HT1080 (cell line): ENCODE results near the gene TRRAP. TPM values are rescaled to one million over a fixed set of nuclear protein-coding genes. Genes with fewer than 3 reads are reported as not detected.

ENCODE experiments used
- DNase-seq: peaks from one replicate; pipeline ENCODE4 v3.0.0-alpha.2; 2015; ENCODE audit warnings: low read depth
- total RNA-seq: library from RNA; depleted of rRNA; stranded (reverse); fragments of >200 nt; shearing (Covaris generic); gene quantifications from 2 replicates; pipeline ENCODE4 v1.2.3, GENCODE V29; 2014

TRRAP gene
- total RNA-seq, 1 experiment from 2014 or later = 14.7 TPM

GRCh38 chr7:98946389-98946788, 68.1 kb downstream of the TRRAP start:
- no peak for DNase-seq

GRCh38 chr7:98949336-98950044, 71.2 kb downstream of the TRRAP start:
- no peak for DNase-seq

GRCh38 chr7:98955992-98956391, 77.7 kb downstream of the TRRAP start:
- no peak for DNase-seq

- no peak for DNase-seq
These were observed 78.1 kb downstream of the TRRAP start for GRCh38 chr7:98956469-98956868.

- DNase-seq = no peak
These were observed 78.6 kb downstream of the TRRAP start for GRCh38 chr7:98956937-98957336.

- no peak for DNase-seq
These were observed 79.4 kb downstream of the TRRAP start for GRCh38 chr7:98957766-98958165.

- no peak for DNase-seq
These were observed 80.6 kb downstream of the TRRAP start for GRCh38 chr7:98958968-98959367.

- no peak for DNase-seq
These were observed 85.0 kb downstream of the TRRAP start for GRCh38 chr7:98963305-98963704.

GRCh38 chr7:98964596-98964995, 86.3 kb downstream of the TRRAP start:
- DNase-seq = no peak

- no peak for DNase-seq
These were observed 90.3 kb downstream of the TRRAP start for GRCh38 chr7:98968621-98969020.

- DNase-seq = no peak
These were observed 91.1 kb downstream of the TRRAP start for GRCh38 chr7:98969386-98969785.

- DNase-seq = no peak
These were observed 91.8 kb downstream of the TRRAP start for GRCh38 chr7:98970016-98970615.

- no peak for DNase-seq
These were observed 92.5 kb downstream of the TRRAP start for GRCh38 chr7:98970805-98971204.

GRCh38 chr7:98974205-98974604, 95.9 kb downstream of the TRRAP start:
- DNase-seq = no peak

- no peak for DNase-seq
These were observed 96.8 kb downstream of the TRRAP start for GRCh38 chr7:98974906-98975816.

- no peak for DNase-seq
These were observed 98.3 kb downstream of the TRRAP start for GRCh38 chr7:98976396-98977185.

GRCh38 chr7:98978672-98979071, 100.3 kb downstream of the TRRAP start:
- no peak for DNase-seq

- no peak for DNase-seq
These were observed 103.4 kb downstream of the TRRAP start for GRCh38 chr7:98981701-98982100.

GRCh38 chr7:98982686-98983085, 104.4 kb downstream of the TRRAP start:
- no peak for DNase-seq

- no peak for DNase-seq
These were observed 105.8 kb downstream of the TRRAP start for GRCh38 chr7:98984126-98984525.

GRCh38 chr7:98985406-98985805, 107.1 kb downstream of the TRRAP start:
- DNase-seq = no peak
